NCI-H524 (cell line): ENCODE measurements around the gene TUBB6.

Experiments used
- DNase-seq, 2 experiments: peaks; one replicate each; lab custom pipeline; 2025; lab: John Stamatoyannopoulos, UW

Gene TUBB6

DNA sequence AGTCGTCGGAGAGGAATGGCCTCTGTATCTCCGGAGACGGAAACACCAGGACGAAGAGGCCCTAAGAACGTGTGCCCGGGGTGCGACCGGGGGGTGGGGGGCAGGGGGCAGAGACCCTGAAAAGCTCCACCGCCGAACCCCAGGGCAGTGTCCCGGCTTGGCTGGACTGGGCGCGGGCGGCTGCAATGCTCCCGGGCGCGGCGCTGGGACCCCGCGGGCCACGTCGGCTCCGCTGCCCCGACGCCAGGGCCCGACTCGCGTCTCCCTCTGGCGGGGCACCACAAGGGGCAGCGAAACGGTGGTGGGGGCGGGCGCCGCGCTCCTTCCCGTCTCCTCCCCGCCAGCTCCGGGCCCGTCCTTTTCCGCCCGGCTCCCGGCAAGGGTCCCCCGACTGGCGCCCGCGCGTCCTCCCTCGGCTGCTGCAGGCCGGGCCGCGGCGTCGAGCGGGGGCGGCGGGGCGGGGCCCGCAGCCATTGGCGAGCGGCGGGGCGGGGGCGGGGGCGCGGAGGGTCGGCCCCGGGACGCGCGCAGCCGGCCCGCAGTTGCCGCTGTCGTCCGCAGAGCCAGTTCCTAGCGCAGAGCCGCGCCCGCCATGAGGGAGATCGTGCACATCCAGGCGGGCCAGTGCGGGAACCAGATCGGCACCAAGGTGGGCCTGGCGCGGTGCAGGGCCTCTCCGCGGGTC, at the start of gene TUBB6:
TSS of gene TUBB6 (plus strand) at position 541 of the 685 bp plus-strand sequence. CDS start at position 593, 52 bp downstream.
- peak in 1 of 2 experiments; percentile 32 for DNase-seq

DNA sequence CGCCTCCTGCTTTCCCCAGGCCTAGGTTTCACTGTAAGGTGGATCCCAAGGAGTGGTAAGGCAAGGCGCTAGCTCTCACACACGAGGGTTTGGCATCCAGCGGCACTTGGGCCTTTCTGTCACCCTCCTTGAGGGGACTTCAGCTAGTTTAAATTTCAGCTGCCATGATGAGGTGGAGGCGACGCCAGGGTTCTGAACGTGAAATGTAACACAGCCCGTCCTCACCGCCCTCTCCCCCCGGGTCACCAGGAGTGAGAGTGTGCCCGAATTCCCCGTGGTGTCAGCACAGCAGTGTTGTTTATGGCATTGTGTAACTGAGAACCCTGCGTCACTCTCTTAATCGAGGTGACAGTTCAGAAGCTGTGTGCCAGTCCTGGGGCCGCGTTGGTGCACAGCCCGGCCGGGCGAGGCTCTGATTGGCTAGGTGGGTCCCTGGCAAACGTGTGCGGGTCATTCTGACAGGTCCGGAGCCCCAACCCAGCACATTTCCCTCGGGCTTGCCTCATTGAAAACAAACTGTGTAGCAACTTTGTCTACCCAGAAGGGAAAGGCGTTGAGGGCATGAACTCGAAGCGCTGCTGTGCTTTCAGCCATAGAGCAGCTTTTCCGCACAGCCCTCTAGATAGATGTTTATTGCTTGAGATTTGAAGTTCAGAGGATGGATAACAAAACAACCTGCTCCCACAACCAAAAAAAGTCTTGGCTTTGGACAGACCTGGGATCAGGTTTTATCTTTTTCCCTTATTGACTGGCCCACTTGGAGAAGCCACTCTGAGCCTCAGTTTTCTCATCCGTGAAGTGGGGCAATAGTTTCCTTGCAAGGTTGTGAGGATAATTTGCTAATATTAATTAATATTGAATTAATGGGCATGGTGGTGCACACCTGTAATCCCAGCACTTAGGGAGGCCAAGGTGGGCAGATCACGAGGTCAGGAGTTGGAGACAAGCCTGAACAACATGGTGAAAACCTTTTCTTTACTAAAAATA, 49.0 kb upstream of the TUBB6 start:
- DNase-seq: no peak

DNA sequence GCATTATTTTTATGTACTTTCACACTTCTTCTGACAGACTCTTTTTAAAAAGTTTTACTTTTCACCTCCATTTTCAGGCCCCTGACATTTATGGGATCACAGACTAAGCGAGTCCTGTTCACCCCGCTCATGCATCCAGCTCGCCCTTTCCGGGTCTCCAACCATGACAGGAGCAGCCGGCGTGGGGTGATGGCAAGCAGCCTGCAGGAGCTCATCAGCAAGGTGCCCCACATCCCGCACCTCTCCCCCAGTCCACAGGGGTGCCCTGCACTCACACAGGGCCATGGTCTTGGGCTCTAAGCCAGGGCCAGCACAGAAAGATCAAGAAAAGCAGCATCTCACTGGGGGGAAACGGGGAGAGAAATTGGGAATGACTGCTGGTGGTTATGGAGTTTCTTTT, 45.3 kb upstream of the TUBB6 start:
- no peak for DNase-seq

DNA sequence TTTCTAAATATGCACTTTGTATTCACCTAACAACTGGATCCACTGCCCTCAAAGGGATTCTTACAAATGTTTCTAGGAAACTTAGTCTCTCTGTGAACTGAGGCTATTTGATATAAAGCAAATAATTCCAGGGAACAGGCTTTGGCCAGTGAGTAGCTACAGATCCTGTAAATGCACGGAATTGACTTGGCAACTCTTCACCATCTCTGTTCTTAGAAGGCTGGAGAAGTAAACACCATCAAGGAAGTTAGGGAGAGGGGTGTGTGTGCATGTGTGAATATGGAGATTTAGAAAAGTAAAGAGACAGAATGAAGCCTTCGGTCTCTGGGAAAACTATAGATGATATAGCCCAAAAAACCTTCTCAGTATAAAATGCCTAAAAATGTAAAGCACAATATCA, 43.2 kb upstream of the TUBB6 start:
- DNase-seq: no peak

DNA sequence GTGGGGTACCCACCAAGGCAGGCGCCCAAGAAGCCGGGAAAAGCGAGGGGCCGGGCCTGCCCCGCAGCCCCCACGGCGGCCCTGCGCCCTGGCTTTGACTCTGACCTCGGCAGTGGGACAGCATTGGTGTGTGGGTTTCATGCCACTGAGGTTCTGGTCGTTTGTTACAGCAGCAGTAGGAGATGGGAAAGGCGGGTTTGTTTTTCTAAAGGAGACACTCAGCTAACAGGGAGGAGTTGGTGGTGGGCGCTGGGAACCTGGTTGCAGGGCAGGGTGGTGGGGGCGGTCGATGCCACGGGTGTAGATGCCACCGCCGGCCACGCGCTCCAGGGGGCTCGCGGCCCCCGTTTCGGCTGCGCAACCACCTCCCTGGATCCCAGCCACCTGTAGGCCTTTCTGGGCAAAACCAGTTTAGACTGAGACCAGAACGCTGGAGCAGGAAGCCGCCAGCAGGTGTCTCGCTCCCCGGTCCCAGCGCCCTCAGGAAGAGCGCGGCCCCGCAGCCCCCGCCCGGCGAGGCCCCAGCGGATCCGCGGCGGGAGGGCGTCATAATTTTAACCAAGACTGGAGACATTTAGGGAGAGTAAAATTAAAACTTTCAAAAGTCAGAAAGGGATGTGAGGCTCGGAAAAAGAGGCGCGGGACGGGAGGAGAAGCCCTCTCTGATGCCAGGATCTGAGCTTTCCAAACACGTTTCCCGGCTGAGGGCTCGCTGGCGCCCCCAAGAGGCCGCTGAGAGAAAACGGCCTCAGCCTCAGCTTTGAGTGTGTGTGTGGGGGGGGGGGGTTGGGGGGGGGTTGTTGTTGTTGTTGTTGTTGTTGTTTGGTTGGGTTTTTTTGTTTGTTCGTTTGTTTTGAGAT, 36.4 kb upstream of the TUBB6 start:
- DNase-seq: peak; percentile 71 to 78

DNA sequence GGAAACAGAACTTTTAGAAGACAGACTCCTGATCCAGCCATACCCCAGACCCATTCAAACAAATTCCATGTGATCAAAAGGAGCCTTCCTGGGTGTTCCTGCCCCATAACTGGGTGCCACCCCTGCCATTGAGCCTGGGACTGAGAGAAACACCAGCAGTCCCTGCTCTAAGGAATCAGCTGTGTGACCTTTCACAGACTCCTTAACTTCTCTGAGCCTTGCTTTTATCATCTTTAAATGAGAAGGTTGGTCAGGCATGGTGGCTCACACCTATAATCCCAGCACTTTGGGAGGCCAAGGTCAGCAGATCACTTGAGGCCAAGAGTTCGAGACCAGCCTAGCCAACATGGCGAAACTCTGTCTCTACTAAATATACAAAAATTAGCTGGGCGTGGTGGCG, 33.2 kb upstream of the TUBB6 start:
- no peak for DNase-seq

DNA sequence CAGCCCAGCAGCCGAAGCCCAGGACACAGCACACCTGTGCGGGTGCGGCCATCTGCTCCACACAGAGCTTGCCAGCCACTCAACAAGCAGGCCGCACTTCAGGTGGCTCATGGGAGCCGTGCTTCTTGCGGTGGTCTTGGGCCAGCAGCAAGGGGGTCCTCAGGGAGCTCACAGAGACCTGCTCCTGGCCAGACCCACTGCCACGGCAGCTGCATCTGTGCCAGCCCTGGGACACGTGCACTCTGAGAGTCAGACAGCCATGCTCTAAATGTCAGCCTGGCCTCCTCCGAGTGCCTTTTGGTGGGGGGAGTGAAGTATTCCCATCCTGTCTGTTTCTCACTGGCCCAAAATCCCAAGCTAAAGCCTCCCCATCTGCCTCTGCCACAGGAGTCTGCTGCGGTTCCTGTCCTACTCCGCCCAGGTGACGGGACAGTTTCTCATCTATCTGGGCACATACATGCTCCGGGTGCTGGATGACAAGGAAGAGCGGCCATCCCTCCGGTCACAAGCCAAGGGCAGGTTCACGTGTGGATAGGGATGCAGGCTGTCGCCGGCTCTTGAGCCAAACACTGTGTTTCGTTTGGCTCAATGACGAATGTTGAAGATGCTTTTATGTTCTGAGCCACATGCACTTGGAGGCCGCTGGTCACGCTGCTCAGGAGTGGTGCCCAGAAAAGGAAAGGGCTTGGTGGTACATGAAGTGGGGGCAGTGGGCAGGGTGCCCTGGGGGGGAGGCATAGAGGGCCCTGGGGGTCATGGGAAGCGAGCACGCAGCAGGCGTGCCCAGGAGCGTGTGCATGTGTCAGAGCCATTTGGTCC, 31.1 kb upstream of the TUBB6 start:
- no peak for DNase-seq

DNA sequence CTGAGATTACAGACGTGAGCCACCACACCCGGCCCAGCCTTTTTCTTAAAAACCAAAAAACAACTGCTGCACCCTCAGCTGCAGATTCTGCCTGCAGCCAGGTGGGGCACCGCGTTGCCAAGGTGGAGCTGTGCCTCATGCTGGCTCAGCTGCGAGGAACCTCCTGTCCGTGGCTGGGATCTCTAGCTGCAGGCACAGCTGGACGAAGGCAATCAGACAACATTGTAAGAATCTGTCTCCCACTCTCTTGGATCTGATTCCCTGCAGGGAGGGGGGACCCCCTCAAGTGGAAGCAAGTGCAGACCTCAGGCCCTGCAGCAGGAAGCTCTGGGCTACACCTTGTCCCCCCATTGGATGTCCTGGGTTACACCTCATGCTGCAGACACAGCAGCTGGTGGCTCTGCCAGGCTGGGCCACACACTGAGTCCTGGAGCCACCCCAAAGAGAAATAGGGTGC, 29.8 kb upstream of the TUBB6 start:
- DNase-seq: peak in 1 of 2 experiments; percentile 13

DNA sequence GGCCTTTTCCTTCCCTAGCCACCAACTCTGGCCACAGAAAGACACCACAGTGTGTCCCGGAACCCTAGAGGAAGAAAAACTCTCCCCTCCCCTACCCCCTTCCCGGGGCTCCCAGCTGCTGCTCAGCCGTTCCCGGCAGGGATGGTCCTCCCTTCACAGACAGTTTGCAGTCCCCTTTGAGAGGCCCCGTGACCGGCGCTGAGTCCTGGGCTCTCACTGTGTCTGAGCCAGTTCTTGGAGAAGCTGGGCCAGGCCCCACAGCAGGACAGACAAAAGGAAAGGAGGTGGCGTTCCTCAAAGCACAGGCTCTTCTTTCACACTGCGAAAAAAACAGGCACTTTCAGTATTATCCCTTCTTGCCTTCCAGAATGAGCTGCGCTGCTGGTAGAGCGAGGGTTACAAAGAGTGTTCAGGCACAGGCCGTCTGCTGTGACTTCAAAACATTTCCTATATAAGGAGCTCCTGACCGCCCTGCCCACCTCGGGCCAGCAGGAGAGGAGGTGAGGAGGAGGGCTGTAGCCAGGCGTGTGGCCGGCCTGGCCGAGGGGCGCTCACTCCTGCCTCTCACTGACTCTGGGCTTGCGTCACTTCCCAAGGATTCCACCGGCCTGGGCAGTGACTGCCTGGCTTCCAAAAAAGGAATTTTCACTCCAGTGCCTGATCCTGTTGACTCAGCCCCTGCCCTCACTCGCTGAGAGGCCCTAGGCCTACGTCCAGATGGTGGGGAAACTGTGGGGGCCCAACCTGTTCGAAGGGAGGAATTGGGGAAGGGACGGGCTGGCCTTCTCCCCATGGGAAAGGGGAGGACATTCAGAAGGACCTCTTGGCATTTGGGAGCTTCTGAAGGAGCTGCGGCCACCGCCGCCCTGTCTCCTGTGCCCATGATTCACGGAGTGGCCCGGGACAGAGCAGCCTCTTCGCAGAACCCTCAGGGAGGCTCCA, 29.0 kb upstream of the TUBB6 start:
- no peak for DNase-seq

DNA sequence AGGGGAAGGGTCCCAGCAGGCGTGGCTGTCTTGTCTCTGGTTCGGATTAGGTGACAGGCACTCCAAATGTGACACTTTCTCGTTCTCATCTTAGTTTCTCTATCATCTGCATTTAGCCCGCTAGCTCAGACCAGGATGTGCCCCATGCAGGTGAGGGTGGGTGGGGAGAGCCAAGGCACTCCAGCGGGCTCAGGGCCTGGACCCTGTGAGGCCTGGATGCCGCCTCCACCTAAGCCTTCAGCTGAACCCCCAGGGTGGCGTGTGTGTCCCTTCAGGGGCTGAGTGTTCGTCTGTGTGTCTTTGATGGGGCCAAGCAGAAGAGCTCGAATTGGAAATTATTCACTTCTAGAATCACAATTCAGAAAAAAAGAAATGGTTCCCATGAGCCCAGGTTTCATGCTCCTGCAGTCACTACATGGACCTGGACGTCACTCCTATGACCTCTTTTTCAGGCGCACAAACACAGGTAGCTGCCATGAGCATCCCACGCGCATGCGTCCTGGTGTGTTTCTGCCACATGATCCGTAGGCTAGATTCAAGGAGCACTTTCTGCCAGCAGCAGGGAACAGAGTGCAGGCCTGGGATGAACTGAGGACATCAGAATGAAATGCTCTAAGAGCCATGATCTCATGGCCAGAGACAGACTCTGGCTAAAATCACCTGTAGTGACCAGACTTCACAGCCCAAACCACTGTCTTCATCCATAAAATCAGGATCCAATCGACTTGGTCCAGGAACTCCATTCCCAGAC, 28.1 kb upstream of the TUBB6 start:
- DNase-seq: no peak

DNA sequence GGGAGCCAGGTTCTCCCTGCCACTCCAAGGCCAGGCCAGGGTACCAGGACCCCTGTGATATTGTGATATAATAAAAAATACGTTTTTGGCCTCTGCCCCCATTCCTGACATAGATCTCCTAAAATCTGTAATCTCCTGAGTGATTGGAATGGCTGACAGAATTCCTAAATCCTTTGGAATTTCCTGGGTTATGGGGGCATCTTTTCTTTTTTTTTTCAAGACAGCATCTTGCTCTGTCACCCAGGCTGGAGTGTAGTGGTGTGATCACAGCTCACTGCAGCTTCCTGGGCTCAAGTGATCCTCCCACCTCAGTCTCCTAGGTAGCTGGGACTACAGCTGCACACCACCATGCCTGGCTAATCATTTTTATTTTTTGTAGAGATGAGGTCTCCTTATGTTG, 26.2 kb upstream of the TUBB6 start:
- DNase-seq: no peak

DNA sequence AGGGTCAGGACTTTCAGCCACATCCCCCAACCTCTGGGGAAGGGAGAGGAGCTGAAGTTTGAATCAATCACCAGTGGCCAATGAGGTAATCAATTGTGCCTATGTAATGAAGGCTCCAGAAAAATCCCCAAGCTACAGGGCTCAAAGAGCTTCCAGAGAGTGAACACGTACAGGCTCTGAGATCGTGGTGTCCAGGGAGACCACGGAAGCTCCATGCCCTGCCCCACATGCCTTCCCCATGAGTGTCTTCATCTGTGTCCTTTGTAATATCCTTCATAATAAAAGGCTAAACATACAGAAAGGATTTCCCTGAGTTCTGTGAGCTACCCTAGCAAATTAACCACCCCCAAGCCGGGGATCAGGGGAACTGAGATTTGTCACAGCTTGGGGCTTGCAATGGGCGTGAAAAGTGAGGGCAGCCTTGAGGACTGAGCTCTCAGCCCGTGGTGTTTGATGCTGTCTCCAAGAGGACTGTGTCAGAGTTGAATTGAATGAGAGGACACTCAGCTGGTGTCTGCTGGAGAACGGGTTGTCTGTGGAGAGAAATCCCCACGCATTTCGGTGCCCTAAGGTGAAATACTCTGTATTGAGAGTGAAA, 25.5 kb upstream of the TUBB6 start:
- no peak for DNase-seq

DNA sequence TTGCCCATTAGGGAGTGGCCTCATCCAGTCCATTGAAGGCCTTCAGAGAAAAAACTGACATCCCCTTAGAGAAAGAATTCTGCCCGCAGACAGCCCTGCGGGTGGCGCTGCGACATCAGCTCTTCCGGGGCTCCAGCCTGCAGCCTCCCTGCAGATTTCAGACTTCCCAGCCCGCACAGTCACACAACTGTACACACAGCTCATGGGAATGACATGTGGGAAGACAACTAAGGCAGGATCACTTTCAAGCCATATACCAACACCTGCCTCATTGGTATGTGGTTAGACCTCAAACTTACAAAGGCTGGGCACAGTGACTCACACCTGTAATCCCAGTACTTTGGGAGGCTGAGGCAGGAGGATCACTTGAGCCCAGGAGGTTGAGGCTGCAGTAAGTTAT, 24.8 kb upstream of the TUBB6 start:
- DNase-seq: no peak

DNA sequence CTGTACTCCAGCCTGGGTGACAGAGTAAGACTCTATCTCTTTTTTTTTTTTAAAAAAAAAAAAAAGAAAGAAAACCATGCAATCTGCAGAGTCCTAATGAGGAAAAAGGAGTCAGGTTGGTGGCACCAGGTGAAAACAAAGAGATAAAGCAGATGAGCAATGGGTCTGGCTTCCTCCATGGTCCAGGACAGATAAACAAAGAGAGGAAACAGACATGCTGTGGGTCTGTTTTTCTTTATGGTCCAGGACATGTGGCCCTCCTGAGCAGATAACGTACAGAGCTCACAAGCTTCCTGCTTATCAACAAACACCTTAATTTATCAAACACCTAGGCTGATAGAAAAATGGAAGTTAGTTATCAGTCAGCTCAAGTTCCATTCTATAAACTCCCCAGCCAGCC, 24.4 kb upstream of the TUBB6 start:
- no peak for DNase-seq

DNA sequence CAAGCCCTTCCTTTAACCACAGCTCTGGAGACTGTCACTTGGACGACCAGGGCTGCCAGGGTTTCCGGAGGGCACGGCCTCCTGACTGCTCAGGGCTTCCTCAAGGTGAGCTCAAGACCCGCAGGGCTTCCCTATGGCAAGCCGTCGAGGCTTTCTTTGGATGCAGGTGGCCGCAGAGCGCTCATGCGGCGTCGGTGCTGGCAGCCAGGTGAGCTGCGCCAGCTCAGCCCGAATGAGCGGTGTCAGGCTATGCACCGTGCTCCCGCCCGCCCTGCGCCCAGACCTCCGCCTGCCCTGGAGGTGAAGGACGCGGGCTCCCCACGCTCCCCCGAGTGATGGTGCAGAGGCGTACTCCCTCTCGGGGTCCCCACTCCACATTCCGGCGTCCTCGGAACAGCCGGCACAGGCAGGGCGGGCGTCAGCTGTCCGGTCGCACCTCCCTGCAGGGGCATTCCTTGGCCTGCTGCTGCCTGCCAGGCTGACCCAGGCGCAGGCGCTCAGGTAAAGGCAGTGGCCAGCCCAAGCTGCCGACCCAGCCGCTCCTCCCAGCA, 20.8 kb upstream of the TUBB6 start:
- DNase-seq: no peak

DNA sequence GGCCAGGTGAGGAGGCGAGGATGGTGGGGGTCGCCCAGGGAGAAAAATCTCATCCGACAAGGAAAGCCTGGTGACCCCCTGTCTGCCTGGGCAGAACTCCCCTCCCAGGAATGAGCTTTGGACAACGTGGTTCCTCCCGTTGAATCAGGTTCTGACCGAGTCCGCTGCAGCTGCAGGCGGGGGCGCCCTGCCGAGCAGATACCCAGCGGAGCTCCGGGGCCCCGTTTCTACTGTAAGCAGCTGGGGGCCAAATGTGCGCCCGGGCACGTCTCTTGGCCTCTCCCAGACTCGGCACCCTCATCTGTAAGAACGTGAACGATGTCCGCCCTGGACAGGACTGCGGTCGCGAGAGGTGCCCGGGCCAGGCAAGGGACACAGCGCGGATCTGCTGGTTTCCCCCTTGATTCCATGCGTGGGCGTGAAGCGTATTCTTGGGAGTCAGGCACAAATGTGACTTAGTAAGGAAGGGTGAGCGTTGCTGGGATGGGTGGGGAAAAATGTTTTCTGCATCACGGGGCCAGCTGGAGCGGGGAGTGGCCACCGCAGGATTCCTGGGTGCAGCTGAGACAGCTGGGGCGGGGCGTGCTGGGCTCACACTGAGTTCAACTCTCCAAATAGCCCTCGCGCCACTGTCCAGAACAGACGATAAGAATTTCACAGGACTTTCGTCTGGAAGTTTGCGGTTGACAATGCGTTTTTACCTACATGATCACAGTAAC, 20.2 kb upstream of the TUBB6 start:
- DNase-seq: peak in 1 of 2 experiments; percentile 51

DNA sequence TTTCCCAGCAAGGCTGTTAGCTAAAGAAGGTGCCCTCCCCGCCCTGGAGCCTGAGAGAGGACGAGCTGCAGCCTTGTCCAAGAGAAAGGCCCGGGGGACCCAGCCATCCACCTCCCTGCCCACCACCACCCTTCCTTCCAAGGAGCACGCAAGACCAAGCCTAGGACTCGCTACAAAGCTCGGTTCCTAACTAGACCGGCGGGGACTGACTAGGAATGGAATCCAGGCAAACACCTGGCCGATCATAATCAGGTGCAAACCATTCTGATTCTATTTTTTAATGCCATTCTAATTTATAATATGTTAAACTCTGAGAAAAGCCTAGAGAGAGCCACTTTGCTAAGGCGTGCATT, 19.7 kb upstream of the TUBB6 start:
- DNase-seq: no peak

DNA sequence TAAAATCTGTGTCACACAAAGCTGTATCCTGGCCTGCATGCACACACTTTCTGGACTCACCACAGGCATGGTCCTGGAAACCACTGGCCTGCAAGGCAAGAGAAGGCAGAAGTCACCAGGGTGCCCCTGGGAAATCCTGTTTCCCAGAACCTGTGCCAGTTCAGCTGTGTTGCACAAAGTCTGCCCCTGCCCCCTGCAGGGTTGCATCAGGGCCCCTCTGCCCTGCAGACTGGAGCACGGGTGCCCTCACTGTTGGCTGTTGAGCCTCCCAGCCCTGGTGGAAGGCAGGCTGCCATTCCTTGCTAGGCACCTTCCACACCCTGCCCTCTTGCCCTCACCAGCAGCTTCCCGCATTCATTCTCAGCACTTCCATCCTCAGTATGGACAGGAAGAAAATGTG, 18.0 kb upstream of the TUBB6 start:
- no peak for DNase-seq
